Erythroblast (primary cell): ENCODE data around the gene COMP.
A peak's percentile ranks its signal among the peaks of the same experiment; 100 is the strongest.

ENCODE experiments used
- GATA1 ChIP-seq: IDR thresholded peaks from 2 replicates; pipeline ENCODE4 v1.6.1; 2011; ENCODE audit warnings: low read depth, mild to moderate bottlenecking, control low read depth, low read length, moderate library complexity
- POLR2A ChIP-seq: IDR thresholded peaks from 2 replicates; pipeline ENCODE4 v1.6.1; 2011; ENCODE audit warnings: mild to moderate bottlenecking, low read length

GRCh38 chr19:18831524-18832305 lies 40.6 kb upstream of the COMP start, which contains the start of gene UPF1:
- peak; percentile 90 for TF ChIP-seq POLR2A
- TF ChIP-seq GATA1: no peak
